Karpas-422 (cell line): ENCODE data around the gene CLOCK. TPM values are rescaled to one million over a fixed set of nuclear protein-coding genes. Genes with fewer than 3 reads are reported as not detected.

Experiments
- DNase-seq: peaks from one replicate; pipeline ENCODE4 v3.0.0-alpha.2; 2015
- H2AFZ ChIP-seq: fragments of 200-600 bp; sonication (generic); 2 replicates; pipeline ENCODE4 v1.6.1; 2014; ENCODE audit warnings: antibody characterized with exemption, low read length, mixed read lengths
- H3K27ac ChIP-seq: fragments of 200-600 bp; sonication (generic); 2 replicates; pipeline ENCODE4 v1.5.1; 2014; ENCODE audit warnings: mild to moderate bottlenecking, low read length, moderate library complexity
- H3K27me3 ChIP-seq: fragments of 200-600 bp; sonication (generic); 2 replicates; pipeline ENCODE4 v1.6.1; 2014; ENCODE audit warnings: low read length, mixed read lengths
- H3K36me3 ChIP-seq: fragments of 200-600 bp; sonication (generic); 2 replicates; pipeline ENCODE4 v1.6.1; 2014; ENCODE audit warnings: low read length, mixed read lengths; ENCODE audit not compliant: insufficient read depth
- H3K4me1 ChIP-seq: fragments of 200-600 bp; sonication (generic); 2 replicates; pipeline ENCODE4 v1.6.1; 2014; ENCODE audit warnings: mild to moderate bottlenecking, low read length, mixed read lengths
- H3K4me2 ChIP-seq: fragments of 200-600 bp; sonication (generic); 2 replicates; pipeline ENCODE4 v1.6.1; 2014; ENCODE audit warnings: low read length, low read depth, mild to moderate bottlenecking; ENCODE audit not compliant: poor library complexity, severe bottlenecking
- H3K4me3 ChIP-seq: fragments of 200-600 bp; sonication (generic); 2 replicates; pipeline ENCODE4 v1.5.1; 2014; ENCODE audit warnings: mild to moderate bottlenecking, antibody characterized with exemption, low read length, mixed read lengths
- H3K79me2 ChIP-seq: fragments of 200-600 bp; sonication (generic); 2 replicates; pipeline ENCODE4 v1.6.1; 2014; ENCODE audit warnings: mild to moderate bottlenecking, low read length, mixed read lengths
- H3K9ac ChIP-seq: fragments of 200-600 bp; sonication (generic); 2 replicates; pipeline ENCODE4 v1.6.0; 2014; ENCODE audit warnings: low read length
- H3K9me2 ChIP-seq: fragments of 200-600 bp; sonication (generic), shearing (Covaris generic); replicated peaks from 2 replicates; pipeline ENCODE4 v1.6.0; 2014; ENCODE audit warnings: mild to moderate bottlenecking, low read length, moderate library complexity; ENCODE audit not compliant: insufficient read depth
- H3K9me3 ChIP-seq: fragments of 300-700, 200-600 bp; sonication (generic); 2 replicates; pipeline ENCODE4 v1.6.1; 2014; ENCODE audit warnings: low read length, mixed read lengths
- H4K20me1 ChIP-seq: fragments of 200-600 bp; sonication (generic); 2 replicates; pipeline ENCODE4 v1.6.1; 2014; ENCODE audit warnings: mild to moderate bottlenecking, antibody characterized with exemption, low read length, low read depth; ENCODE audit not compliant: insufficient read depth
- total RNA-seq: library from RNA; depleted of rRNA; stranded (reverse); fragments of >200 nt; shearing (Covaris generic); gene quantifications from 2 replicates; pipeline ENCODE4 v1.2.3, GENCODE V29; 2014; ENCODE audit warnings: low replicate concordance

Gene CLOCK
- total RNA-seq, 1 experiment from 2014 or later = 2.3 TPM

GRCh38 chr4:55512077-55512476, 34.6 kb downstream of the CLOCK start:
- H4K20me1 ChIP-seq = peaks cover 7% of the 10 kb centered on the region; the same call in 1 of the 2 replicates
- no peaks in the 10 kb centered on the region for H3K36me3 ChIP-seq
- no peak overlapping the region for H2AFZ ChIP-seq
- H3K9me3 ChIP-seq = no peaks in the 10 kb centered on the region
- no peak overlapping the region for H3K4me3 ChIP-seq
- H3K9ac ChIP-seq = no peak overlapping the region
- H3K4me2 ChIP-seq = no peak overlapping the region
- DNase-seq = no peak
- no peaks in the 10 kb centered on the region for H3K79me2 ChIP-seq
- no peak overlapping the region for H3K27ac ChIP-seq
- H3K4me1 ChIP-seq = no peaks in the 10 kb centered on the region
- H3K9me2 ChIP-seq = no peaks in the 10 kb centered on the region
- H3K27me3 ChIP-seq = no peaks in the 10 kb centered on the region

DNA sequence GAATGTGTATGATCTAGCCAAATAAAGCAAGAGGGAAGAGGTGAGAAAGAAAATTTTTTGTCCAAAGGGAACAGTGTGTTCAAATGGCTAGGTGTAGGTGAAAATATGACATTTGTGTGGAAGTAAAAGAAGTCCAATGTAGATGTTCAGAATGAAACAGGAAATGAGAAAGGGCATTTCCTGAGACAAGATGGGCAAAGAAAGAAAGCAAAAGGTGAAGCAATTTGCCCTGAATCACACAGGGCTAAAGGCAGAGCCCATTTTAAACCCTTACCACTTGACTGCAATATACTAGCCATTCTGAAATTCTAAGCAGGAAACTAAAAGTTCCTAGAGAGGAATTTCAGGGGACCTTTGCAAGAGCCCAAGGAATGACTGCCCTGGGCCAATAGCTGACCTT, 36.0 kb downstream of the CLOCK start:
- Histone ChIP-seq H3K4me3 (no peak overlapping the region), H3K27me3 (no peaks in the 10 kb centered on the region), H3K9me3 (no peaks in the 10 kb centered on the region), H2AFZ (no peak overlapping the region), H3K4me1 (no peaks in the 10 kb centered on the region), H3K36me3 (no peaks in the 10 kb centered on the region), H3K27ac (no peak overlapping the region), H4K20me1 (0 out of 2 replicates have a peak, but pooled peaks cover 7% of the 10 kb centered on the region), H3K9ac (no peak overlapping the region), H3K9me2 (no peaks in the 10 kb centered on the region), H3K4me2 (no peak overlapping the region), H3K79me2 (no peaks in the 10 kb centered on the region)
- no peak for DNase-seq

- Histone ChIP-seq H4K20me1 (0 out of 2 replicates have a peak, but pooled peaks cover under 1% of the 10 kb centered on the region), H3K9me3 (no peaks in the 10 kb centered on the region), H3K79me2 (no peaks in the 10 kb centered on the region), H2AFZ (no peak overlapping the region), H3K4me3 (no peak overlapping the region), H3K9me2 (no peaks in the 10 kb centered on the region), H3K4me1 (no peaks in the 10 kb centered on the region), H3K36me3 (no peaks in the 10 kb centered on the region), H3K9ac (no peak overlapping the region), H3K27ac (no peak overlapping the region), H3K4me2 (no peak overlapping the region), H3K27me3 (no peaks in the 10 kb centered on the region)
- no peak for DNase-seq
Measured at GRCh38 chr4:55509266-55509665, 37.4 kb downstream of the CLOCK start.

GRCh38 chr4:55507612-55508011, 39.1 kb downstream of the CLOCK start:
- H3K27me3 ChIP-seq = no peaks in the 10 kb centered on the region
- H4K20me1 ChIP-seq = no peaks in the 10 kb centered on the region
- no peak overlapping the region for H2AFZ ChIP-seq
- no peak overlapping the region for H3K27ac ChIP-seq
- H3K9ac ChIP-seq = no peak overlapping the region
- H3K9me2 ChIP-seq = no peaks in the 10 kb centered on the region
- no peak overlapping the region for H3K4me2 ChIP-seq
- DNase-seq = no peak
- H3K4me3 ChIP-seq = no peak overlapping the region
- H3K79me2 ChIP-seq = no peaks in the 10 kb centered on the region
- H3K9me3 ChIP-seq = no peaks in the 10 kb centered on the region
- no peaks in the 10 kb centered on the region for H3K4me1 ChIP-seq
- no peaks in the 10 kb centered on the region for H3K36me3 ChIP-seq

DNA sequence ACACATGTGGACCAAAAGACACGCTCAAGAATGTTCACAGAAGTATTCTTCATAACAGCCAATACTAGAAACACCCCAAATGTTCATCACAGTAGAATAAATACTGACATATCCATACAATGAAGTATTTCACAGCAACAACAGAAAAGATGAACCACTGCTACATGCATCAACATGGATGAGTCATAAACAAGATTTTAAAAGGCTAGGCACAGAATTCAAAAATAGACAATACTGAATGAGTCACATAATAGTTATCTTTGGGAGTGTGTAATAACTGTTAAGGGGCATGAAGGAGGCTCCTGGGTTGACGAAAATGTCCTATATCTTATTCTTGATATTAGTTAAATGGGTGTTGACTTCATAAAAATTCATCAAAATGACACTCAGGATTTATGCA, 43.5 kb downstream of the CLOCK start:
- H3K36me3 ChIP-seq = no peaks in the 10 kb centered on the region; the same call in 1 of the 2 replicates
- H3K9me3 ChIP-seq = no peaks in the 10 kb centered on the region
- H4K20me1 ChIP-seq = no peaks in the 10 kb centered on the region

DNA sequence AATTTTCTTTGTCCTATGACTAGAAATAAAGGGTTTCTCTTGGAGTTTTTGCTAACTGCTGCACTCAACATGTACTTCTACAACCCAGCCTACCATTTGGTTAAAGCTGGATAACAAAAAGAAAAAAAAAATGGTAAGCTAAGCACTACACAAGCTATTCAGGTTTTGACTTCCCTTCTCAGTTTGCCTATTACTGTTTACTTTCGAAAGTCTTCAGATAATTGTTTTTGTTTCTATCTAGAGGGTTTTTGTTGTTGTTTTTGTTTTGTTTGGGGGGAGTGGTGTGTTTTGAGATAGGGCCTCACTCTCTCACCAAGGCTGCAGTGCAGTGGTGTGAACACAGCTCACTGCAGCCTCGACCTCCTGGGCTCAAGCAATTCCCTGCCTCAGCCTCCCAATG, 46.6 kb downstream of the CLOCK start:
- H3K79me2 ChIP-seq = no peaks in the 10 kb centered on the region
- no peak overlapping the region for H3K4me2 ChIP-seq
- H3K36me3 ChIP-seq = no peaks in the 10 kb centered on the region; the same call in 1 of the 2 replicates
- no peaks in the 10 kb centered on the region for H3K9me3 ChIP-seq
- no peak overlapping the region for H2AFZ ChIP-seq
- H3K27ac ChIP-seq = no peak overlapping the region
- no peak for DNase-seq
- no peak overlapping the region for H3K4me3 ChIP-seq
- no peaks in the 10 kb centered on the region for H3K9me2 ChIP-seq
- no peaks in the 10 kb centered on the region for H3K4me1 ChIP-seq
- no peaks in the 10 kb centered on the region for H4K20me1 ChIP-seq
- H3K27me3 ChIP-seq = no peaks in the 10 kb centered on the region
- H3K9ac ChIP-seq = no peak overlapping the region

More for the DNA sequence above, 43.5 kb downstream of the CLOCK start:
- Histone ChIP-seq H3K79me2 (no peaks in the 10 kb centered on the region), H3K27ac (no peak overlapping the region), H2AFZ (no peak overlapping the region), H3K9ac (no peak overlapping the region), H3K4me3 (no peak overlapping the region), H3K4me1 (no peaks in the 10 kb centered on the region), H3K4me2 (no peak overlapping the region), H3K9me2 (no peaks in the 10 kb centered on the region), H3K27me3 (no peaks in the 10 kb centered on the region)
- no peak for DNase-seq

DNA sequence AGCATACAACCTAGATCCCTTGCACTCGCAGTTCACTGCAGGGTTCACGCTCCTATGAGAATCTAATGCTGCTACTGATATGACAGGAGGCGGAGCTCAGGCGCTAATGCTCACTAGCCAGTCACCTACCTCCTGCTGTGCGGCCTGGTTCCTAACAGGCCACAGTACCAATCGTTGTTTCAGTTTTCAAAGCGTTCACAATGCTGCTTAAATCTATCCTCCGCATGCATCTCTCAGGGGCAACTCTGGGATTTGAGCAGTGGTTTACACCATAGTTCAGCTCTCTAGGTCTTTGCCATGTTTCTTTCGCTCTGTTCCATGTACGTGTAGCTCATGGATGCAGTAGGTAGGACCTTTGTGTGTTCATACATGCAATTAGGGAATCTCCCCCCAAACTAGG, 47.2 kb downstream of the CLOCK start:
- no peak overlapping the region for H3K4me2 ChIP-seq
- no peaks in the 10 kb centered on the region for H3K9me2 ChIP-seq
- no peaks in the 10 kb centered on the region for H4K20me1 ChIP-seq
- no peaks in the 10 kb centered on the region for H3K27me3 ChIP-seq
- H3K79me2 ChIP-seq = no peaks in the 10 kb centered on the region
- no peak overlapping the region for H2AFZ ChIP-seq
- no peak overlapping the region for H3K4me3 ChIP-seq
- no peaks in the 10 kb centered on the region; the same call in 1 of the 2 replicates for H3K36me3 ChIP-seq
- no peaks in the 10 kb centered on the region for H3K9me3 ChIP-seq
- no peak overlapping the region for H3K9ac ChIP-seq
- H3K27ac ChIP-seq = no peak overlapping the region
- DNase-seq = no peak
- H3K4me1 ChIP-seq = no peaks in the 10 kb centered on the region

- no peaks in the 10 kb centered on the region for H3K9me2 ChIP-seq
Measured at GRCh38 chr4:55498051-55498450, 48.7 kb downstream of the CLOCK start.

DNA sequence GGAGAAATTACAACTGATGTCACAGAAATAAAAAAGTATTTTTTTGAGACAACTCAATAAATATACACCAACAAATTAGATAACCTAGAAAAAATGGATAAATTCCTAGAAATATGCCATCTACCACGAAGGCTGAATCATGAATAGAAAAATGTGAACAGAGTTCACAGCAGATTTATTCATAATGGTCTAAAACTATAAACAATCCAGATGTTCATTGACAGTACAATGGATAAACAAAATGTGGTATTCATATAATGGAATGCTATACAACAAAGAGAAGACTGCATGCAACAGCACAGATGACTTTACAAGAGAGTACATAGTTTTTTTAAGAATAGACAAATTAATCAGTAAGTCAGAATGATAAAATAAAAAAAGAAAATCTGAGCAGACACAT, 55.2 kb downstream of the CLOCK start:
- no peak for DNase-seq
- Histone ChIP-seq H3K36me3 (no peaks in the 10 kb centered on the region), H3K9me2 (no peaks in the 10 kb centered on the region), H3K4me1 (no peaks in the 10 kb centered on the region), H3K27me3 (no peaks in the 10 kb centered on the region), H3K79me2 (no peaks in the 10 kb centered on the region), H2AFZ (no peak overlapping the region), H3K4me2 (no peak overlapping the region), H3K27ac (no peak overlapping the region), H3K4me3 (no peak overlapping the region), H4K20me1 (no peaks in the 10 kb centered on the region), H3K9me3 (no peaks in the 10 kb centered on the region), H3K9ac (no peak overlapping the region)

More at GRCh38 chr4:55498051-55498450, 48.7 kb downstream of the CLOCK start:
- Histone ChIP-seq H2AFZ (no peak overlapping the region), H3K9ac (no peak overlapping the region), H3K4me2 (no peak overlapping the region), H3K9me3 (no peaks in the 10 kb centered on the region), H3K79me2 (no peaks in the 10 kb centered on the region), H3K4me1 (no peaks in the 10 kb centered on the region), H3K36me3 (no peaks in the 10 kb centered on the region; the same call in 1 of the 2 replicates), H4K20me1 (no peaks in the 10 kb centered on the region), H3K4me3 (no peak overlapping the region), H3K27me3 (no peaks in the 10 kb centered on the region), H3K27ac (no peak overlapping the region)
- DNase-seq = no peak
